GM12878 (cell line): ENCODE results near the gene ACD. TPM values are rescaled to one million over a fixed set of nuclear protein-coding genes. Genes with fewer than 3 reads are reported as not detected.

Experiments used
- ATAC-seq: fragments of 200-7000 bp; cut with Tn5 transposase; 3 replicates; pipeline ENCODE4 v1.9.1; 2020; ENCODE audit warnings: mild to moderate bottlenecking, moderate library complexity
- BruUV-seq: library from RNA; stranded (reverse); fragments of 400-500 nt; replicated peaks from 2 replicates; lab custom pipeline; 2021; lab: Mats Ljungman, UMichigan
- CTCF ChIA-PET: fragments of 300-600 bp; sonication (Branson Sonifier 250); formaldehyde crosslinking; extraction: SDS; loops from one replicate; lab custom pipeline; 2021; ENCODE audit warnings: inconsistent platforms; lab: Yijun Ruan, JAX
- POLR2A ChIA-PET: fragments of 350-600 bp; formaldehyde crosslinking; extraction: SDS; loops from one replicate; lab custom pipeline; 2021; ENCODE audit warnings: inconsistent platforms; lab: Charles Lee
- RAD21 ChIA-PET: fragments of 300-600 bp; sonication (Branson Sonifier 250); formaldehyde crosslinking; loops from one replicate; lab custom pipeline; 2023; ENCODE audit warnings: antibody characterized with exemption; ENCODE audit not compliant: unreplicated experiment; lab: Charles Lee
- SMC1A ChIA-PET: fragments of 300-600 bp; sonication (Branson Sonifier 250); formaldehyde crosslinking; loops from one replicate; lab custom pipeline; 2023; ENCODE audit not compliant: unreplicated experiment, uncharacterized antibody; lab: Charles Lee
- DNase-seq: peaks from one replicate; pipeline ENCODE4 v3.0.0-alpha.2; 2011; ENCODE audit warnings: low read depth, low spot score
- FAIRE-seq: peaks from 3 replicates; lab custom pipeline; 2011; peaks lifted over from hg19 to GRCh38; lab: Jason Lieb, UNC
- H2AFZ ChIP-seq: 2 replicates; pipeline ENCODE4 v1.6.0; 2011; ENCODE audit warnings: low read depth, low read length, control low read depth; ENCODE audit not compliant: control insufficient read depth
- H3K27ac ChIP-seq: 2 replicates; pipeline ENCODE4 v1.5.1; 2011; ENCODE audit warnings: control low read depth; ENCODE audit not compliant: control insufficient read depth, insufficient read depth
- H3K27me3 ChIP-seq, 2 experiments: replicated peaks in 1 of 2; 2 replicates each; pipeline versions ENCODE4 v1.6.0 to v1.6.1; 2011; ENCODE audit warnings: low read length in 1 of 2; ENCODE audit not compliant: control insufficient read depth in 2 of 2, insufficient read depth in 2 of 2
- H3K36me3 ChIP-seq, 2 experiments: 2 replicates each; pipeline ENCODE4 v1.5.1; 2011; ENCODE audit warnings: low read length in 1 of 2; ENCODE audit not compliant: control insufficient read depth in 2 of 2, insufficient read depth in 2 of 2
- H3K4me1 ChIP-seq: 2 replicates; pipeline ENCODE4 v1.6.1; 2011; ENCODE audit warnings: mild to moderate bottlenecking, low read length, moderate library complexity, mixed read lengths; ENCODE audit not compliant: control insufficient read depth, insufficient read depth
- H3K4me2 ChIP-seq: 2 replicates; pipeline ENCODE4 v1.6.0; 2011; ENCODE audit warnings: control low read depth; ENCODE audit not compliant: control insufficient read depth, insufficient read depth
- H3K4me3 ChIP-seq: fragments of 200-600 bp; sonication (generic); 2 replicates; pipeline ENCODE4 v1.5.1; 2016
- H3K79me2 ChIP-seq: 2 replicates; pipeline ENCODE4 v1.6.0; 2011; ENCODE audit warnings: low read length; ENCODE audit not compliant: control insufficient read depth, insufficient read depth
- H3K9ac ChIP-seq: 2 replicates; pipeline ENCODE4 v1.8.0; 2011; ENCODE audit warnings: low read length, control low read depth, mixed read lengths; ENCODE audit not compliant: control insufficient read depth, insufficient read depth
- H3K9me3 ChIP-seq: replicated peaks from 3 replicates; pipeline ENCODE4 v1.5.1; 2011; ENCODE audit warnings: mild to moderate bottlenecking, low read length; ENCODE audit not compliant: control insufficient read depth, insufficient read depth
- H4K20me1 ChIP-seq: 2 replicates; pipeline ENCODE4 v1.6.0; 2011; ENCODE audit not compliant: control insufficient read depth, insufficient read depth
- ATF2 ChIP-seq: IDR thresholded peaks from 2 replicates; pipeline ENCODE4 v1.6.1; 2012; ENCODE audit warnings: low read length, inconsistent platforms
- BACH1 ChIP-seq: fragments of 450-650 bp; IDR thresholded peaks from 2 replicates; pipeline ENCODE4 v1.6.1; 2017; ENCODE audit warnings: mild to moderate bottlenecking, borderline replicate concordance
- BCLAF1 ChIP-seq: fragments of 450-650 bp; IDR thresholded peaks from 2 replicates; pipeline ENCODE4 v1.6.1; 2017; ENCODE audit warnings: antibody characterized with exemption, mild to moderate bottlenecking, moderate library complexity
- CREM ChIP-seq: IDR thresholded peaks from 2 replicates; pipeline ENCODE4 v1.6.1; 2014; ENCODE audit warnings: antibody characterized with exemption, low read depth
- E2F4 ChIP-seq: IDR thresholded peaks from 2 replicates; pipeline ENCODE4 v1.6.1; 2012; ENCODE audit warnings: low read depth, low read length, improper control_type of control experiment
- EGR1 ChIP-seq, 2 experiments: IDR thresholded peaks; 1 replicate in 1 of 2; 2 replicates in 1 of 2; pipeline ENCODE4 v1.6.1; 2011 to 2012; ENCODE audit warnings: low read depth in 2 of 2, low read length in 2 of 2, borderline replicate concordance in 1 of 2, mild to moderate bottlenecking in 1 of 2, moderate library complexity in 1 of 2
- MTA3 ChIP-seq: IDR thresholded peaks from 2 replicates; pipeline ENCODE4 v1.6.1; 2012; ENCODE audit warnings: low read length, inconsistent platforms, borderline replicate concordance
- MYC ChIP-seq: IDR thresholded peaks from 2 replicates; pipeline ENCODE4 v1.6.1; 2011; ENCODE audit warnings: mild to moderate bottlenecking, low read length, moderate library complexity, inconsistent platforms; ENCODE audit not compliant: insufficient read depth, insufficient replicate concordance, insufficient read length, severe bottlenecking
- NFIC ChIP-seq: IDR thresholded peaks from 2 replicates; pipeline ENCODE4 v1.6.1; 2012; ENCODE audit warnings: low read depth, mild to moderate bottlenecking, inconsistent platforms, low read length, moderate library complexity
- NR2C1 ChIP-seq: fragments of 450-650 bp; IDR thresholded peaks from 2 replicates; pipeline ENCODE4 v1.6.1; 2017; ENCODE audit warnings: antibody characterized with exemption, mild to moderate bottlenecking, moderate library complexity
- PML ChIP-seq: IDR thresholded peaks from 2 replicates; pipeline ENCODE4 v1.6.1; 2012; ENCODE audit warnings: low read length, inconsistent platforms
- POLR2A ChIP-seq: IDR thresholded peaks from 2 replicates; pipeline ENCODE4 v1.6.1; 2011; ENCODE audit warnings: low read depth, mild to moderate bottlenecking, low read length
- SUPT20H ChIP-seq: IDR thresholded peaks from 2 replicates; pipeline ENCODE4 v1.6.1; 2011; ENCODE audit warnings: low read depth, mild to moderate bottlenecking, low read length, moderate library complexity, borderline replicate concordance; ENCODE audit not compliant: control insufficient read depth
- SUZ12 ChIP-seq: fragments of 200-600 bp; sonication (generic); IDR thresholded peaks from one replicate; pipeline ENCODE4 v1.6.1; 2018; ENCODE audit warnings: antibody characterized with exemption, mild to moderate bottlenecking; ENCODE audit not compliant: unreplicated experiment
- TCF12 ChIP-seq: IDR thresholded peaks from 2 replicates; pipeline ENCODE4 v1.6.1; 2011; ENCODE audit warnings: low read depth, mild to moderate bottlenecking, low read length
- YBX1 ChIP-seq: fragments of 450-650 bp; IDR thresholded peaks from 2 replicates; pipeline ENCODE4 v1.6.1; 2016; ENCODE audit warnings: antibody characterized with exemption
- ZBTB4 ChIP-seq: fragments of 450-650 bp; formaldehyde crosslinking; IDR thresholded peaks from 2 replicates; pipeline ENCODE4 v1.4.0; 2022; ENCODE audit warnings: mild to moderate bottlenecking, moderate library complexity
- WGBS: methylation state at CpG from one replicate; pipeline ENCODE4 v1.1.6; 2016; ENCODE audit warnings: low lambda C conversion rate; ENCODE audit not compliant: insufficient replicate concordance, insufficient coverage; ENCODE audit errors: missing lambda C conversion rate; 5-methylcytosine and 5-hydroxymethylcytosine counted together
- in situ Hi-C: fragments of 300-500 bp; cut with MboI; formaldehyde crosslinking; loops from 9 replicates; pipeline ENCODE4 v1.14.3; 2018; ENCODE audit warnings: mixed read lengths
- intact Hi-C: fragments of 100-400 bp; cut with micrococcal nuclease; formaldehyde crosslinking; loops from one replicate; pipeline ENCODE4 v1.14.2; 2022; ENCODE audit not compliant: unreplicated experiment
- polyA plus RNA-seq, 11 experiments: library from polyadenylated mRNA; depleted of rRNA in 4 of 11; unstranded in 6 of 11; stranded (reverse) in 5 of 11; fragments of >200 nt; fragmentation: Nextera tagmentation in 4 of 11; fragmentation: Illumina TruSeq in 1 of 11; extraction: Ambion mirVana in 4 of 11; extraction: Trizol in 1 of 11; gene quantifications; 1 replicate in 1 of 11; 2 replicates in 10 of 11; pipeline versions ENCODE4 v1.2.1 to v1.2.3, GENCODE V29; 2011 to 2016; ENCODE audit warnings: inconsistent platforms in 2 of 11, missing spikeins in 2 of 11, low read depth in 1 of 11
- total RNA-seq, 4 experiments: library from RNA; depleted of rRNA in 3 of 4; stranded (reverse); fragments of >200 nt in 3 of 4; fragmentation: Illumina TruSeq in 1 of 4; extraction: Trizol in 1 of 4; gene quantifications; 2 replicates each; pipeline versions ENCODE4 v1.2.1 to v1.2.3, GENCODE V29; 2013 to 2021

Gene ACD
- total and polyA plus RNA-seq, 10 of the 15 experiments (the other 5 are each of a cell fraction or from before 2014, with no cell fraction given) = 2.9 to 46.7 (median 23.9) TPM

GRCh38 chr16:67647681-67648080 lies 12.4 kb downstream of the ACD start:
- intact Hi-C loops (no loop called here), in situ Hi-C loops (no loop called here)
- no peak overlapping the region for H3K27ac ChIP-seq
- no peaks in the 10 kb centered on the region for H3K27me3 ChIP-seq
- H4K20me1 ChIP-seq = no peaks in the 10 kb centered on the region
- WGBS = 95% methylated on average over 13 of the region's 13 CpGs
- no peaks in the 10 kb centered on the region for H3K9me3 ChIP-seq
- ChIA-PET RAD21 (interaction anchor here (0.9 kb wide), 1 partner anchor 23 kb away, joined by 3 read pairs; no protein-coding TSS in a partner anchor), CTCF (interaction anchor here (1.5 to 9.0 kb wide), 3 partner anchors 12 to 127 kb away, joined by 4 to 138 read pairs (median 88); partner anchors contain the start of gene ACD), POLR2A (no interaction called here), SMC1A (no interaction called here)
- ATAC-seq (no peak), FAIRE-seq (no peak), DNase-seq (no peak)
- H3K4me3 ChIP-seq = no peak overlapping the region
- H3K79me2 ChIP-seq = peaks cover 11% of the 10 kb centered on the region
- no TSS peak for BruUV-seq
- no peak overlapping the region for H2AFZ ChIP-seq
- H3K9ac ChIP-seq = no peak overlapping the region
- no peak overlapping the region for H3K4me2 ChIP-seq
- H3K4me1 ChIP-seq = peaks cover 11% of the 10 kb centered on the region; the same call in 1 of the 2 replicates
- H3K36me3 ChIP-seq = peaks cover 0 to 3% of the 10 kb centered on the region in 2 experiments; a peak in 3 of 4 replicates
- TF ChIP-seq POLR2A (no peak), MYC (no peak), SUZ12 (no peak), TCF12 (no peak), EGR1 (IDR thresholded peaks at IDR 0.05; ENCODE audit: borderline replicate concordance in 1 of 2, low read depth in 2 of 2, low read length in 2 of 2) (no peak), BACH1 (no peak), MTA3 (no peak), SUPT20H (no peak), ATF2 (no peak), BCLAF1 (no peak), CREM (no peak), ZBTB4 (CRISPR knock-in tag) (no peak), NR2C1 (no peak), NFIC (no peak), YBX1 (no peak), PML (no peak), E2F4 (no peak)
